ENCODE data around the gene HOGA1.

DNA sequence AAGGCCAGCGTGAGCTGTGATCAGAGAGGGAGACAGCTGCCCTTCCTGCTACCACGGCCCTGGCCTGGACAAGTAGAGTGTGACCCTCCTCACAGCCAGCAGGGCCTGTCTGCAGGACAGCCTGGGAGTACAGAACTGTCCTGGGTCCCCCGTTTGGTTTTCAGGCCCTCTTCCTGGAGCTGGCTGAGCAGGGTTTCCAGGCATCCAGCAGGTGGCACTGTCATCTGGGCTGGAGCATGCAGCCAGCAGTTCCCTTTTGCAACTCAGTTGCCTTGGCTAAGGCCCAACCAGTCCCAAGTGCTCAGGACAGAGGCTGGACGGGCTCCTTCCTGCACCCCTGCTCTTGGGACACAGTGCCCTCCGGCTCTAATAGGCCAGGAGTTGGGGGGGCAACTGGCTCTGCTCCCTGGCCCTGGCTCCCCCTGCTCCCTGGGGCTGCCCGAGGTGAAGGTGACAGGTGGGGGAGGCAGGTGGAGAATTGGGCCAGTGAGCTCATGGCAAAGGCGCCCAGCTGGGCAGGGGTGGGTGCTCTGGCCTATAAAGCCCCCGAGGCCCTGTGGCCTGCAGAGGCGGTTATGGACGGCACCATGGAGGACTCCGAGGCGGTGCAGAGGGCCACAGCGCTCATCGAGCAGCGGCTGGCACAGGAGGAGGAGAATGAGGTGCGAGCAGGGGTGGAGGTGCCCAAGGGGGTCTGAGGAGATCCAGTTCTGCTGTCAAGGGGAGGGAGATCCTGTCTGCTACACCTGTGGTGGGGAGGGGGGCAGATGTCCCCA lies 11.8 kb upstream of the HOGA1 start, which contains the start of gene ANKRD2:
- TF ChIP-seq, protein P1, sequence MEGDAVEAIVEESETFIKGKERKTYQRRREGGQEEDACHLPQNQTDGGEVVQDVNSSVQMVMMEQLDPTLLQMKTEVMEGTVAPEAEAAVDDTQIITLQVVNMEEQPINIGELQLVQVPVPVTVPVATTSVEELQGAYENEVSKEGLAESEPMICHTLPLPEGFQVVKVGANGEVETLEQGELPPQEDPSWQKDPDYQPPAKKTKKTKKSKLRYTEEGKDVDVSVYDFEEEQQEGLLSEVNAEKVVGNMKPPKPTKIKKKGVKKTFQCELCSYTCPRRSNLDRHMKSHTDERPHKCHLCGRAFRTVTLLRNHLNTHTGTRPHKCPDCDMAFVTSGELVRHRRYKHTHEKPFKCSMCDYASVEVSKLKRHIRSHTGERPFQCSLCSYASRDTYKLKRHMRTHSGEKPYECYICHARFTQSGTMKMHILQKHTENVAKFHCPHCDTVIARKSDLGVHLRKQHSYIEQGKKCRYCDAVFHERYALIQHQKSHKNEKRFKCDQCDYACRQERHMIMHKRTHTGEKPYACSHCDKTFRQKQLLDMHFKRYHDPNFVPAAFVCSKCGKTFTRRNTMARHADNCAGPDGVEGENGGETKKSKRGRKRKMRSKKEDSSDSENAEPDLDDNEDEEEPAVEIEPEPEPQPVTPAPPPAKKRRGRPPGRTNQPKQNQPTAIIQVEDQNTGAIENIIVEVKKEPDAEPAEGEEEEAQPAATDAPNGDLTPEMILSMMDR (IDR thresholded peaks at IDR 0.05; ENCODE audit: low read depth, low read length), result peak; percentile 66
- TF ChIP-seq EZH2phosphoT487 (IDR thresholded peaks at IDR 0.05; ENCODE audit: low read depth), result no peak
